Trophoblast cell (in vitro differentiated cells and primary cell): ENCODE results near the gene TCERG1L.

Experiments
- DNase-seq, 2 donors: peaks; one replicate each; pipeline ENCODE4 v3.0.0-alpha.2; 2016
- H2AFZ ChIP-seq: 2 replicates; pipeline ENCODE4 v1.6.1; 2013; ENCODE audit warnings: low read length, moderate library complexity, mild to moderate bottlenecking; ENCODE audit not compliant: insufficient read depth, poor library complexity
- H2AK5ac ChIP-seq: 2 replicates; pipeline ENCODE4 v1.6.1; 2013; ENCODE audit warnings: mild to moderate bottlenecking, low read length
- H2BK120ac ChIP-seq: 2 replicates; pipeline ENCODE4 v1.6.1; 2013; ENCODE audit warnings: low read length, mild to moderate bottlenecking, moderate library complexity; ENCODE audit not compliant: insufficient read depth, poor library complexity
- H2BK12ac ChIP-seq: 2 replicates; pipeline ENCODE4 v1.6.1; 2013; ENCODE audit warnings: mild to moderate bottlenecking, low read length, moderate library complexity
- H2BK5ac ChIP-seq: 2 replicates; pipeline ENCODE4 v1.6.1; 2013; ENCODE audit warnings: low read length, low read depth, moderate library complexity, mild to moderate bottlenecking; ENCODE audit not compliant: poor library complexity
- H3K14ac ChIP-seq: 2 replicates; pipeline ENCODE4 v1.6.1; 2013; ENCODE audit warnings: mild to moderate bottlenecking, low read length
- H3K18ac ChIP-seq: 2 replicates; pipeline ENCODE4 v1.6.1; 2013; ENCODE audit warnings: mild to moderate bottlenecking, low read length
- H3K23ac ChIP-seq: 2 replicates; pipeline ENCODE4 v1.6.1; 2013; ENCODE audit warnings: low read length
- H3K27ac ChIP-seq: 2 replicates; pipeline ENCODE4 v1.5.1; 2013; ENCODE audit warnings: low read depth, mild to moderate bottlenecking, inconsistent platforms, low read length, moderate library complexity
- H3K27me3 ChIP-seq: 2 replicates; pipeline ENCODE4 v1.6.1; 2013; ENCODE audit warnings: inconsistent platforms, mild to moderate bottlenecking, low read length, moderate library complexity; ENCODE audit not compliant: insufficient read depth
- H3K36me3 ChIP-seq, 2 experiments: 1 replicate in 1 of 2; 2 replicates in 1 of 2; pipeline ENCODE4 v1.6.1; 2013; ENCODE audit warnings: low read length in 2 of 2, mild to moderate bottlenecking in 2 of 2, moderate library complexity in 1 of 2; ENCODE audit not compliant: insufficient read depth in 2 of 2, control insufficient read depth in 1 of 2
- H3K4ac ChIP-seq: 2 replicates; pipeline ENCODE4 v1.6.1; 2013; ENCODE audit warnings: low read depth, mild to moderate bottlenecking, low read length, moderate library complexity
- H3K4me1 ChIP-seq, 2 experiments: 1 replicate in 1 of 2; 2 replicates in 1 of 2; pipeline ENCODE4 v1.6.1; 2013; ENCODE audit warnings: low read length in 2 of 2, mild to moderate bottlenecking in 2 of 2, moderate library complexity in 1 of 2; ENCODE audit not compliant: insufficient read depth in 2 of 2, control insufficient read depth in 1 of 2
- H3K4me2 ChIP-seq: 2 replicates; pipeline ENCODE4 v1.6.1; 2013; ENCODE audit warnings: inconsistent platforms, mild to moderate bottlenecking, low read length, moderate library complexity
- H3K4me3 ChIP-seq: 2 replicates; pipeline ENCODE4 v1.5.1; 2013; ENCODE audit warnings: mild to moderate bottlenecking, low read depth, low read length, inconsistent platforms
- H3K79me1 ChIP-seq: one replicate; pipeline ENCODE4 v1.6.1; 2013; ENCODE audit warnings: low read length
- H3K79me2 ChIP-seq: 2 replicates; pipeline ENCODE4 v1.6.1; 2013; ENCODE audit warnings: low read length, mild to moderate bottlenecking; ENCODE audit not compliant: control insufficient read depth, insufficient read depth, poor library complexity
- H3K9ac ChIP-seq: 2 replicates; pipeline ENCODE4 v1.6.1; 2013; ENCODE audit warnings: mild to moderate bottlenecking, low read length
- H3K9me3 ChIP-seq: 2 replicates; pipeline ENCODE4 v1.6.1; 2013; ENCODE audit warnings: low read depth, mild to moderate bottlenecking, control low read depth, inconsistent platforms, low read length; ENCODE audit not compliant: insufficient read depth
- H4K12ac ChIP-seq: 2 replicates; pipeline ENCODE4 v1.6.1; 2013; ENCODE audit warnings: low read depth, mild to moderate bottlenecking, low read length, moderate library complexity
- H4K8ac ChIP-seq: 2 replicates; pipeline ENCODE4 v1.6.1; 2013; ENCODE audit warnings: low read depth, mild to moderate bottlenecking, low read length, moderate library complexity
- H4K91ac ChIP-seq: one replicate; pipeline ENCODE4 v1.6.1; 2013; ENCODE audit warnings: low read depth, mild to moderate bottlenecking, low read length, moderate library complexity
- WGBS: extraction: QIAGEN DNeasy Blood & Tissue Kit; methylation state at CpG from one replicate; pipeline ENCODE4 v1.1.7; 2013; ENCODE audit warnings: missing lambda C conversion rate; ENCODE audit not compliant: insufficient read length, insufficient coverage; ENCODE audit errors: extremely low coverage; 5-methylcytosine and 5-hydroxymethylcytosine counted together

TCERG1L gene

GRCh38 chr10:131259535-131259934 is 52.0 kb downstream of the TCERG1L start:
- Histone ChIP-seq H3K79me1 (no peaks in the 10 kb centered on the region), H3K18ac (no peak overlapping the region), H3K36me3 (peaks cover 3 to 6% of the 10 kb centered on the region in 2 experiments), H4K91ac (no peak overlapping the region), H3K9me3 (no peaks in the 10 kb centered on the region), H3K27me3 (no peaks in the 10 kb centered on the region), H3K9ac (no peak overlapping the region), H3K4me3 (no peak overlapping the region), H3K23ac (no peak overlapping the region), H3K4me1 (no peaks in the 10 kb centered on the region), H2BK12ac (no peak overlapping the region), H3K4me2 (no peak overlapping the region), H4K12ac (no peak overlapping the region), H2AK5ac (no peak overlapping the region), H3K14ac (no peak overlapping the region), H2AFZ (no peak overlapping the region), H3K79me2 (no peaks in the 10 kb centered on the region), H3K4ac (no peak overlapping the region), H4K8ac (no peak overlapping the region), H2BK5ac (no peak overlapping the region), H2BK120ac (no peak overlapping the region), H3K27ac (no peak overlapping the region)
- no peak for DNase-seq
- no CpG with 5 or more reads among the region's 11 CpGs for WGBS

DNA sequence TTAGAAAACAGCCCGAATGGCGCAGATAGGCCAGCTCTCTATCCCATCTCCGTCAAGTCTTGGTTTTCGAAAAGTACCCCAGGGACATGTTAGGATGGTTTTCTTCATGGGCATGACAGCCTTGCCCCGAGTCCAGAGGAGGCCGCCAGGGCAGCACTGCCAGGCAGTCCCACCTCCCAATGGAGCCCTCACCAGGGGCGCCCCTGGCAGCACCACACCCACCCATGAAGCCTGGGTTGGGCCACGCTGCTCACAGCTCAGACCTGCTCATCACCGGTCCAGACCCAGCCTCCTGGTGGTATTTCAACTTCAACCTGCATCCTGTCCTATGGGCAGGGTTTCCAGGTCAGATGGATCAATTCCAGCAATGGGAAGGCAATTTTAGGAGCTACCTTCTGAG is 53.3 kb downstream of the TCERG1L start:
- no peak overlapping the region for H2BK120ac ChIP-seq
- no peak overlapping the region for H4K12ac ChIP-seq
- H3K4me2 ChIP-seq: no peak overlapping the region
- H4K8ac ChIP-seq: no peak overlapping the region
- H3K27me3 ChIP-seq: no peaks in the 10 kb centered on the region
- no peaks in the 10 kb centered on the region for H3K4me1 ChIP-seq
- no peak overlapping the region for H2AK5ac ChIP-seq
- H2AFZ ChIP-seq: no peak overlapping the region
- no peak overlapping the region for H3K14ac ChIP-seq
- H3K9me3 ChIP-seq: no peaks in the 10 kb centered on the region
- no peak overlapping the region for H2BK12ac ChIP-seq
- H3K27ac ChIP-seq: no peak overlapping the region
- H4K91ac ChIP-seq: no peak overlapping the region
- H3K4me3 ChIP-seq: no peak overlapping the region
- H3K18ac ChIP-seq: no peak overlapping the region
- no peak overlapping the region for H3K4ac ChIP-seq
- peaks cover 3 to 10% of the 10 kb centered on the region in 2 experiments for H3K36me3 ChIP-seq
- WGBS: no CpG with 5 or more reads among the region's 9 CpGs
- H3K79me1 ChIP-seq: no peaks in the 10 kb centered on the region
- H3K9ac ChIP-seq: no peak overlapping the region
- no peak for DNase-seq
- no peaks in the 10 kb centered on the region for H3K79me2 ChIP-seq
- H3K23ac ChIP-seq: no peak overlapping the region
- H2BK5ac ChIP-seq: no peak overlapping the region

DNA sequence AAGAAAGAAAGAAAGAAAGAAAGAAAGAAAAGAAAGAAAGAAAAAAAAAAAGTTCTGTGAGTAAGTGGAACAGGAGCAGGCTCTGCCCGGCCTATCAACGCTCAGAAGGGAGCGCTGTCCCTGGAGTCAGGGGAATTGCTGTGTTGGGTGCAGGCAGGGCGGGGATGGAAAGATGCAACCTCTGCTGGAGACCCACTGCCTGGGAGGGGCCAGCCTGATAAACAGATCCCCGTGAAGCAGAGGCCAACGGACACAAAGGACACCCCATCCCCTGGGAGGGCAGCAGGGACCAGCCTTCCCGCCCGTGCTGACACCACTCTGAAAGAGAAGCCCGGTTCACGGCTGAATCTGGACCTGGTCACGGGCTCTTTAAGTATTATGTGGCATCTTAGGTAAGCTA is 54.5 kb downstream of the TCERG1L start:
- Histone ChIP-seq H3K79me2 (no peaks in the 10 kb centered on the region), H2BK120ac (no peak overlapping the region), H3K18ac (no peak overlapping the region), H3K9ac (no peak overlapping the region), H3K27me3 (no peaks in the 10 kb centered on the region), H4K8ac (no peak overlapping the region), H3K36me3 (peaks cover 3 to 10% of the 10 kb centered on the region in 2 experiments), H2AFZ (no peak overlapping the region), H3K23ac (no peak overlapping the region), H4K91ac (no peak overlapping the region), H3K4me3 (no peak overlapping the region), H3K4ac (no peak overlapping the region), H2BK12ac (no peak overlapping the region), H3K79me1 (no peaks in the 10 kb centered on the region), H3K9me3 (no peaks in the 10 kb centered on the region), H3K14ac (no peak overlapping the region), H3K4me1 (no peaks in the 10 kb centered on the region), H3K4me2 (no peak overlapping the region), H2AK5ac (no peak overlapping the region), H4K12ac (no peak overlapping the region), H3K27ac (no peak overlapping the region), H2BK5ac (no peak overlapping the region)
- no CpG with 5 or more reads among the region's 11 CpGs for WGBS
- no peak for DNase-seq

- Histone ChIP-seq H4K12ac (no peak overlapping the region), H3K4me3 (no peak overlapping the region), H3K27ac (no peak overlapping the region), H4K91ac (no peak overlapping the region), H2AFZ (no peak overlapping the region), H2BK5ac (no peak overlapping the region), H2AK5ac (no peak overlapping the region), H2BK12ac (no peak overlapping the region), H2BK120ac (no peak overlapping the region), H3K4me1 (peaks cover 13 to 14% of the 10 kb centered on the region in 2 experiments), H3K9me3 (no peaks in the 10 kb centered on the region), H3K9ac (no peak overlapping the region), H3K79me2 (no peaks in the 10 kb centered on the region), H3K4me2 (no peak overlapping the region), H3K79me1 (no peaks in the 10 kb centered on the region), H3K14ac (no peak overlapping the region), H4K8ac (no peak overlapping the region), H3K36me3 (peaks cover 2 to 8% of the 10 kb centered on the region in 2 experiments), H3K18ac (no peak overlapping the region), H3K4ac (no peak overlapping the region), H3K27me3 (no peaks in the 10 kb centered on the region), H3K23ac (no peak overlapping the region)
- no CpG with 5 or more reads among the region's 4 CpGs for WGBS
- DNase-seq: no peak
Measured at GRCh38 chr10:131254859-131255252, 56.7 kb downstream of the TCERG1L start.
